GM18511 (cell line): ENCODE measurements around the gene CD58.
"Not testable (repeated sequence)": the region's sequence is repeated elsewhere in the genome, so short reads cannot be mapped to it uniquely, and the experiment has no call there.

ENCODE experiments used
- ATAC-seq: cut with Tn5 transposase; IDR thresholded peaks from one replicate; pipeline ENCODE4 v1.9.1; 2021; ENCODE audit warnings: mild to moderate bottlenecking, moderate library complexity; ENCODE audit not compliant: unreplicated experiment

CD58 gene

GRCh38 chr1:116572099-116572498, 1.3 kb upstream of the CD58 start:
- no peak for ATAC-seq

- no peak for ATAC-seq
Measured at GRCh38 chr1:116571215-116571919, 541 bp upstream of the CD58 start.

- peak; percentile 31 for ATAC-seq
Measured at GRCh38 chr1:116569776-116570357, 959 bp downstream of the CD58 start.

- no peak for ATAC-seq
Measured at GRCh38 chr1:116569381-116569670, 1.5 kb downstream of the CD58 start.

- no peak for ATAC-seq
Measured at GRCh38 chr1:116568662-116569380, 2.0 kb downstream of the CD58 start.

GRCh38 chr1:116567790-116568661, 2.8 kb downstream of the CD58 start:
- ATAC-seq: no peak

GRCh38 chr1:116565222-116565621, 5.6 kb downstream of the CD58 start:
- ATAC-seq: no peak

GRCh38 chr1:116564426-116564825, 6.4 kb downstream of the CD58 start:
- no peak for ATAC-seq

- not testable (repeated sequence) for ATAC-seq
Measured at GRCh38 chr1:116562465-116562864, 8.4 kb downstream of the CD58 start.

GRCh38 chr1:116561563-116561962, 9.3 kb downstream of the CD58 start:
- no peak for ATAC-seq

- no peak for ATAC-seq
Measured at GRCh38 chr1:116560704-116561490, 9.9 kb downstream of the CD58 start.

- ATAC-seq: peak; percentile 37
Measured at GRCh38 chr1:116559304-116559761, 11.5 kb downstream of the CD58 start.

GRCh38 chr1:116558571-116558970, 12.3 kb downstream of the CD58 start:
- ATAC-seq: no peak

- peak; percentile 39 for ATAC-seq
Measured at GRCh38 chr1:116558140-116558549, 12.7 kb downstream of the CD58 start.

- no peak for ATAC-seq
Measured at GRCh38 chr1:116557323-116557878, 13.4 kb downstream of the CD58 start.

- peak; percentile 62 for ATAC-seq
Measured at GRCh38 chr1:116556289-116557006, 14.4 kb downstream of the CD58 start.

- ATAC-seq: no peak
Measured at GRCh38 chr1:116554924-116555323, 15.9 kb downstream of the CD58 start.

- ATAC-seq: no peak
Measured at GRCh38 chr1:116553386-116554115, 17.3 kb downstream of the CD58 start.
